ENCODE measurements around the gene ZSWIM2.

Gene ZSWIM2

DNA sequence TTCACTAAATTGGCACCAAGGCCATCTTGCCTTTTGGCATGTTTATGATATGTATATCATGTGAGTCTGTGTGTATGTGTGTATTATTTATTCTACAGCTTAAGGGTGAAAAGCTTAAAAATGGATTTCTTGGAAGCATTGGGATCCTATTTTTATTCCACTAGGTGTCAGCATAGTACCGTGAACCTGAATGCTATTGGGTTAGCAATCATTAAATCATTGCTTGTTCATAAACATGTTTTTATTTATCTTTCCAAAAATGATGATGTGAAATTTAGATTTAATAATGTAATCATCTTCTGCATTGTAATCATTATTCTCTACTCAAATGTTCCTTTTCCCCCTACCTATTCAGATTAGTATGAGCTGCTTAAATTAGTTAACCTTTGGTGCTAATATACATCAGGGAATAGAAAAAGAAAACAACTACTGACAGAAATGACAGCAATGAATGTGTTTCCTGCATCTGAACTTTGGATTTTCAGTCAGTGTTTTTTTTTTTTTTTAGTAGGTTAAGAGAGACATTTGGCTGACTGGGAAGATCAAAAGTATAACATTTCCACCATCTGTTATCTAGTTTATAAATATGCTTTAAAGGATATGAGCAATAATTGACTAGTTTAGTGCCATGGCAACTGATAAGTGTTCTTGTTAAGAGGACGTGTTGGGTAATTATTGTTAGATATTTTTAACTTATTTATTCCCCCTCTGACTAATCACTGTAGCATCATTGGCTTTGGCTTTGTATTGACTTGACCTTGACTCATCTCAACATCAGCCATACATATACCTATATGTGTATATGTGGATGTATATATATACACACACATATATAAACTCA is 14.1 kb upstream of the ZSWIM2 start:
- ChIA-PET POLR2A (no interaction called here), CTCF (interaction anchor here (0.7 to 1.2 kb wide), 8 partner anchors 14 to 718 kb away, joined by 3 to 5 read pairs (median 3); partner anchors contain the start of genes CALCRL and ZSWIM2)
- TF ChIP-seq NFRKB (IDR thresholded peaks at IDR 0.05): no peak
- TF ChIP-seq HDGF (IDR thresholded peaks at IDR 0.05; ENCODE audit: borderline replicate concordance): no peak
- no peak for TF ChIP-seq CTBP1 (IDR thresholded peaks at IDR 0.05; ENCODE audit: borderline replicate concordance)
- no peak for TF ChIP-seq FOXK2 (IDR thresholded peaks at IDR 0.05)
- DNase-seq (ENCODE audit: extremely low spot score): peak; percentile 25

DNA sequence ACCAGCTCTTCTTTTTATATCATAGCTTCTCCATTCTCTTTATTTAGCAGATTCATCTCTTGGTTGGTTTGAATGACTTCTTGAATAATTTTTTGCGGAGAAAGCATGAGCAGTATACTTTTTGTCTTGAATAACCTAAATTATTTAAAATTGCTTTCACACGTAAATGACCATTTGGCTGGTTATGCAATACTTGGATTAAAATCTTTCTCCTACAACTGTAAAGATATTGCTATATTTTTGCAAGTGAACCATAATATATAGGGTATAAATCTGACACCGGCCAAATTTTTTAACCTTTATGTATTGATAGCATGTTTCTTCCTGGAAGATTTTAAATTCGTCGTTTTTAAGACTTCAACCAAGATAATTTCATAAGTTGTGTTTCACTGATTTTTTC is 6.2 kb upstream of the ZSWIM2 start:
- no peak for DNase-seq (ENCODE audit: extremely low spot score)
- POLR2A ChIA-PET: no interaction called here
- CTCF ChIA-PET: no interaction called here
- TF ChIP-seq ARNT (IDR thresholded peaks at IDR 0.05) (no peak), TARDBP (IDR thresholded peaks at IDR 0.05) (no peak), SUZ12 (IDR thresholded peaks at IDR 0.05) (no peak), LEF1 (IDR thresholded peaks at IDR 0.05; ENCODE audit: borderline replicate concordance) (no peak), SP1 (IDR thresholded peaks at IDR 0.05) (no peak), HDGF (IDR thresholded peaks at IDR 0.05; ENCODE audit: borderline replicate concordance) (no peak), BHLHE40 (IDR thresholded peaks at IDR 0.05; ENCODE audit: borderline replicate concordance) (no peak), ZNF384 (IDR thresholded peaks at IDR 0.05) (no peak), ELF4 (IDR thresholded peaks at IDR 0.05) (no peak)
- TF ChIP-seq, protein P1, sequence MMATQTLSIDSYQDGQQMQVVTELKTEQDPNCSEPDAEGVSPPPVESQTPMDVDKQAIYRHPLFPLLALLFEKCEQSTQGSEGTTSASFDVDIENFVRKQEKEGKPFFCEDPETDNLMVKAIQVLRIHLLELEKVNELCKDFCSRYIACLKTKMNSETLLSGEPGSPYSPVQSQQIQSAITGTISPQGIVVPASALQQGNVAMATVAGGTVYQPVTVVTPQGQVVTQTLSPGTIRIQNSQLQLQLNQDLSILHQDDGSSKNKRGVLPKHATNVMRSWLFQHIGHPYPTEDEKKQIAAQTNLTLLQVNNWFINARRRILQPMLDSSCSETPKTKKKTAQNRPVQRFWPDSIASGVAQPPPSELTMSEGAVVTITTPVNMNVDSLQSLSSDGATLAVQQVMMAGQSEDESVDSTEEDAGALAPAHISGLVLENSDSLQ (IDR thresholded peaks at IDR 0.05): no peak

DNA sequence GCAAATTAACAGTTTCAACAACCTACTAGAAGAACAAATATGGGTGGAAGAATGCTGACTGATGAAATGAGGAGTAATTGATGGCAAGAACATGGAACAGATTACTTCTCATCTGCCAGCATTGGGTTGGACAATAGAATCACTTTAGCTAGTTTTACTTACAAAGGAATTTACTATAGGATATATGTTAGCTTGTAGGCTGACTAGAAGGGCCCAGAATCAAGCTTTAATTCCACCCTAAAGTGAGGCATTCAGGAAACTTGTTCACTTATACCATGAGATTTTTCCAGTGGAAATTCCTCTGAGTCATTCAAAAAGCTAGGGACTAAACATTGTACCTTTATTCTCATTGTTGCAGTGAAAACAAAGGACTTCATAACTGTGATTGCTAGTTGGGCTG is 5.0 kb upstream of the ZSWIM2 start:
- ChIA-PET CTCF (no interaction called here), POLR2A (no interaction called here)
- no peak for DNase-seq (ENCODE audit: extremely low spot score)
- TF ChIP-seq FOXK2 (IDR thresholded peaks at IDR 0.05) (no peak), CTBP1 (IDR thresholded peaks at IDR 0.05; ENCODE audit: borderline replicate concordance) (no peak), SUZ12 (IDR thresholded peaks at IDR 0.05) (no peak), SP1 (IDR thresholded peaks at IDR 0.05) (no peak), ZNF384 (IDR thresholded peaks at IDR 0.05) (no peak), LEF1 (IDR thresholded peaks at IDR 0.05; ENCODE audit: borderline replicate concordance) (no peak), BHLHE40 (IDR thresholded peaks at IDR 0.05; ENCODE audit: borderline replicate concordance) (no peak), TARDBP (IDR thresholded peaks at IDR 0.05) (no peak), L3MBTL2 (conservative IDR thresholded peaks at IDR 0.05) (no peak), FOXA1 (IDR thresholded peaks at IDR 0.05) (no peak), ARNT (IDR thresholded peaks at IDR 0.05) (no peak), HDGF (IDR thresholded peaks at IDR 0.05; ENCODE audit: borderline replicate concordance) (no peak), FOXM1 (IDR thresholded peaks at IDR 0.05; ENCODE audit: borderline replicate concordance) (no peak), NFRKB (IDR thresholded peaks at IDR 0.05) (no peak), ELF4 (IDR thresholded peaks at IDR 0.05) (no peak)
- TF ChIP-seq, protein P1 (IDR thresholded peaks at IDR 0.05): no peak

DNA sequence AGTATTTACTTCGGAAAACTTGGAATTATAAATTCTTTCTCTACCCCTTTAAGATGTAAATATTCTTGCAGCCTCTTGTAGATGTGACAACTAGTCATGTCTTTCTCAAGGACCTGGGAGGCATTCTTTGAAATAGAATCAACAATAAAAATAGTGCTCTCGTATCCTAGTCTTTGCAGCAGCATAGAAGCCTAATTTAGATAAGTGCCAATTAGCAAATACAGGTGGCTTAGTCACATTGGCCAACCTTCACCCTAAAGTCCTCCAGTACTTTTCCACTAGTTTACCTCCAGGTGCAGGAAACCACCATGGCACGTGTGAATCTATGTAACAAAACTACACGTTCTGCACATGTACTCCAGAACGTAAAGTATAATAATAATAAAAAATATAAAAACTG is 3.5 kb upstream of the ZSWIM2 start:
- POLR2A ChIA-PET: no interaction called here
- CTCF ChIA-PET: interaction anchor here (0.6 kb wide), 1 partner anchor 27 kb away, joined by 3 read pairs; no protein-coding TSS in a partner anchor
- DNase-seq (ENCODE audit: extremely low spot score): no peak
- no peak for TF ChIP-seq LEF1 (IDR thresholded peaks at IDR 0.05; ENCODE audit: borderline replicate concordance)
- no peak for TF ChIP-seq TARDBP (IDR thresholded peaks at IDR 0.05)
- TF ChIP-seq NFRKB (IDR thresholded peaks at IDR 0.05): no peak
- no peak for TF ChIP-seq L3MBTL2 (conservative IDR thresholded peaks at IDR 0.05)
- TF ChIP-seq FOXA1 (IDR thresholded peaks at IDR 0.05): no peak
- no peak for TF ChIP-seq ARNT (IDR thresholded peaks at IDR 0.05)
- TF ChIP-seq HDGF (IDR thresholded peaks at IDR 0.05; ENCODE audit: borderline replicate concordance): no peak
- TF ChIP-seq SP1 (IDR thresholded peaks at IDR 0.05): no peak
- no peak for TF ChIP-seq ZNF384 (IDR thresholded peaks at IDR 0.05)
- no peak for TF ChIP-seq ELF4 (IDR thresholded peaks at IDR 0.05)
- no peak for TF ChIP-seq BHLHE40 (IDR thresholded peaks at IDR 0.05; ENCODE audit: borderline replicate concordance)
- TF ChIP-seq SUZ12 (IDR thresholded peaks at IDR 0.05): no peak
- TF ChIP-seq CTBP1 (IDR thresholded peaks at IDR 0.05; ENCODE audit: borderline replicate concordance): no peak
- TF ChIP-seq FOXK2 (IDR thresholded peaks at IDR 0.05): no peak
- no peak for TF ChIP-seq FOXM1 (IDR thresholded peaks at IDR 0.05; ENCODE audit: borderline replicate concordance)
- TF ChIP-seq, protein P1 (IDR thresholded peaks at IDR 0.05): no peak

DNA sequence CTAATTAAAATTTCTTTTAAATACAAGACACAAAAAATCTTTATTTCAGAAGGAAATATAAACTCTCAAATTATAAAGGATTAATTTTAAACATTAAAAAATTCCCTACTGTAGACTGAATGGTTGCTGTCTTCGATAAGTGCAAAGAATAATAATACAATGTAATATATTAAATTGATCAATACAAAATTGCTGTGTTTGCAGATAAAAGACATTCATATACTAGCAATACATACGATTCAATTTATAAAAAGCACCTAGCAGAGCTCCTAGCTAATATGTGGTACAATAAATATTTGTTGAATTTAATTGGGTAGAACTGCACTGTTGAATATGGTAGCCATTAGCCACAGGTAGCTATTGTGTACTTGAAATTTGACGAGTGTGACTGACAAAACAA is 6.6 kb downstream of the ZSWIM2 start:
- ChIA-PET CTCF (no interaction called here), POLR2A (no interaction called here)
- DNase-seq (ENCODE audit: extremely low spot score): no peak
- TF ChIP-seq LEF1 (IDR thresholded peaks at IDR 0.05; ENCODE audit: borderline replicate concordance) (no peak), HDGF (IDR thresholded peaks at IDR 0.05; ENCODE audit: borderline replicate concordance) (no peak), CTBP1 (IDR thresholded peaks at IDR 0.05; ENCODE audit: borderline replicate concordance) (no peak), FOXK2 (IDR thresholded peaks at IDR 0.05) (no peak), FOXA1 (IDR thresholded peaks at IDR 0.05) (no peak), ELF4 (IDR thresholded peaks at IDR 0.05) (no peak), SP1 (IDR thresholded peaks at IDR 0.05) (no peak), NFRKB (IDR thresholded peaks at IDR 0.05) (no peak)

DNA sequence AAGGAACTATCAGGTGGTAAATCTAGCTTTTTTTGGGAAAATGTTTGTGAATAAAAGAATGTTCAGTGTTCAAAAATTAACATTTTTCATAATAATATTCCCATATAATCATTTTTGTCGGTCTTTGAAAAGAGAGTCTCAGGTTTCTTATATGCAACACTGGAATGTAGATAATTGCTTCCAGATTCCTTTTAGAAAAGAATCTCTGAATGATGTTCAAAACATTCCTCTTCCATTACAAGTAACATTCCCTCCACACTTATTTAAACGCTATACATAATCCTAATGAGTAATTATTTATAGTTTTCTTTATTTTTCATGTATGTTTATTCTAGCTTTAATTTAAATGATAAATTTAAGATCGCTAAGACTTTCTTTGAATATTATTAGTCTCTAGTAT is 7.0 kb downstream of the ZSWIM2 start:
- TF ChIP-seq, protein P1 (IDR thresholded peaks at IDR 0.05): no peak
- no peak for TF ChIP-seq LEF1 (IDR thresholded peaks at IDR 0.05; ENCODE audit: borderline replicate concordance)
- TF ChIP-seq SUZ12 (IDR thresholded peaks at IDR 0.05): no peak
- TF ChIP-seq L3MBTL2 (conservative IDR thresholded peaks at IDR 0.05): no peak
- TF ChIP-seq FOXM1 (IDR thresholded peaks at IDR 0.05; ENCODE audit: borderline replicate concordance): no peak
- TF ChIP-seq NFRKB (IDR thresholded peaks at IDR 0.05): no peak
- TF ChIP-seq BHLHE40 (IDR thresholded peaks at IDR 0.05; ENCODE audit: borderline replicate concordance): no peak
- TF ChIP-seq ZNF384 (IDR thresholded peaks at IDR 0.05): no peak
- no peak for TF ChIP-seq ARNT (IDR thresholded peaks at IDR 0.05)
- DNase-seq (ENCODE audit: extremely low spot score): no peak
- ChIA-PET POLR2A (no interaction called here), CTCF (no interaction called here)

All from HEK293T (cell line).